Right ventricle myocardium superior (tissue), 1 donor: ENCODE measurements around the gene DZIP1L. TPM values are rescaled to one million over a fixed set of nuclear protein-coding genes. Genes with fewer than 3 reads are reported as not detected.
"Not testable (repeated sequence)": the region's sequence is repeated elsewhere in the genome, so short reads cannot be mapped to it uniquely, and the experiment has no call there.

Experiments
- ATAC-seq: fragments of 200-7000 bp; cut with Tn5 transposase; one replicate; pipeline ENCODE4 v1.9.1; 2020; ENCODE audit warnings: mild to moderate bottlenecking; ENCODE audit not compliant: poor library complexity
- DNase-seq: peaks from one replicate; pipeline ENCODE4 v3.0.0-alpha.2; 2020
- intact Hi-C: fragments of 100-400 bp; cut with DNase I; formaldehyde crosslinking; loops from one replicate; pipeline ENCODE4 v1.11.2; 2022
- long read RNA-seq: library from polyadenylated mRNA; unstranded; transcript quantifications from one replicate; pipeline ENCODE4 v2.0.0, GENCODE V29; 2021
- total RNA-seq: library from RNA; stranded (reverse); fragmentation: NEBNext Ultra II Directional; extraction: Animal tissue kit (Norgen Biotek cat#: 25700); gene quantifications from one replicate; pipeline ENCODE4 v1.2.1, GENCODE V29; 2021
- donor health status: DM: no; HTN: yes; CAD: no; lungs with severe emphysema.

DZIP1L gene
- total RNA-seq = 4.1 TPM
- long read RNA-seq, partial matches to known transcripts = 1 of 5 reads
- long read RNA-seq, other reads (novel, unspliced or antisense) = 3 of 5 reads

GRCh38 chr3:138114988-138115971 is at the start of gene DZIP1L:
Gene DZIP1L, minus strand, starts transcription at chr3:138115608. Its CDS starts 11,637 bp downstream, at chr3:138103971.
- ATAC-seq (peak; percentile 98), DNase-seq (peak; percentile 79)
- intact Hi-C loops = no loop called here

- intact Hi-C loops = no loop called here
- no peak for ATAC-seq
- no peak for DNase-seq
These were observed 49.7 kb upstream of the DZIP1L start for GRCh38 chr3:138165061-138165460.

- intact Hi-C loops = no loop called here
- no peak for ATAC-seq
- no peak for DNase-seq
These were observed 42.3 kb upstream of the DZIP1L start for GRCh38 chr3:138157743-138158142.

- DNase-seq (no peak), ATAC-seq (no peak)
These were observed 39.1 kb upstream of the DZIP1L start for GRCh38 chr3:138154534-138154933.

GRCh38 chr3:138148503-138148902 is 33.1 kb upstream of the DZIP1L start:
- intact Hi-C loops = no loop called here
- ATAC-seq = no peak
- no peak for DNase-seq

More at GRCh38 chr3:138154534-138154933, 39.1 kb upstream of the DZIP1L start:
- intact Hi-C loops = no loop called here

GRCh38 chr3:138142181-138142580 is 26.8 kb upstream of the DZIP1L start:
- intact Hi-C loops, DNase-seq, ATAC-seq: not testable (repeated sequence)

- ATAC-seq = no peak
- no peak for DNase-seq
- intact Hi-C loops = no loop called here
These were observed 25.5 kb upstream of the DZIP1L start for GRCh38 chr3:138140940-138141339.

- ATAC-seq = no peak
- intact Hi-C loops = no loop called here
These were observed 24.3 kb upstream of the DZIP1L start for GRCh38 chr3:138139691-138140090.

GRCh38 chr3:138137861-138138260 is 22.5 kb upstream of the DZIP1L start:
- ATAC-seq = no peak
- intact Hi-C loops = no loop called here

More at GRCh38 chr3:138139691-138140090, 24.3 kb upstream of the DZIP1L start:
- no peak for DNase-seq

GRCh38 chr3:138136201-138136600 is 20.8 kb upstream of the DZIP1L start:
- ATAC-seq = peak; percentile 73
- intact Hi-C loops = no loop called here

More at GRCh38 chr3:138137861-138138260, 22.5 kb upstream of the DZIP1L start:
- DNase-seq = no peak

GRCh38 chr3:138135833-138136194 is 20.4 kb upstream of the DZIP1L start:
- DNase-seq = no peak
- no peak for ATAC-seq
- intact Hi-C loops = no loop called here

More at GRCh38 chr3:138136201-138136600, 20.8 kb upstream of the DZIP1L start:
- no peak for DNase-seq

GRCh38 chr3:138135146-138135832 is 19.9 kb upstream of the DZIP1L start:
- intact Hi-C loops = no loop called here
- DNase-seq = no peak
- ATAC-seq = peak; percentile 46

- ATAC-seq (no peak), DNase-seq (no peak)
- intact Hi-C loops = no loop called here
These were observed 16.8 kb upstream of the DZIP1L start, which contains the start of gene A4GNT for GRCh38 chr3:138132239-138132638. Gene A4GNT, minus strand, starts transcription at chr3:138132390. Its CDS starts 1,134 bp downstream, at chr3:138131256.

GRCh38 chr3:138127636-138128365 is 12.4 kb upstream of the DZIP1L start:
- ATAC-seq = no peak
- intact Hi-C loops = no loop called here
- no peak for DNase-seq

GRCh38 chr3:138125548-138126221 is 10.3 kb upstream of the DZIP1L start:
- intact Hi-C loops = no loop called here
- DNase-seq = no peak
- ATAC-seq = peak; percentile 70

- ATAC-seq (no peak), DNase-seq (no peak)
- intact Hi-C loops = no loop called here
These were observed 9.4 kb upstream of the DZIP1L start for GRCh38 chr3:138124706-138125355.

GRCh38 chr3:138124188-138124587 is 8.8 kb upstream of the DZIP1L start:
- no peak for DNase-seq
- no peak for ATAC-seq
- intact Hi-C loops = no loop called here

- DNase-seq (no peak), ATAC-seq (no peak)
- intact Hi-C loops = loop anchor here (2.0 kb wide), 1 partner anchor 51 kb away; no protein-coding TSS in a partner anchor
These were observed 4.0 kb upstream of the DZIP1L start for GRCh38 chr3:138119423-138119766.
